Measurements from ENCODE around the gene RTL1.

The RTL1 gene

GRCh38 chr14:100904307-100905087, 975 bp upstream of the RTL1 start:
- ChIA-PET CTCF (interaction anchor here (1.0 kb wide), 1 partner anchor 15 kb away, joined by 3 read pairs; no protein-coding TSS in a partner anchor), POLR2A (no interaction called here)
- no peak overlapping the region for H3K4me3 ChIP-seq (ENCODE audit: low read depth, low read length)
- no peak for DNase-seq (ENCODE audit: low read depth, low spot score)
- TF ChIP-seq CTCF (IDR thresholded peaks at IDR 0.05; ENCODE audit: insufficient read depth, low read length, missing control alignments): peak; percentile 32

- no peak overlapping the region for H3K4me3 ChIP-seq (ENCODE audit: low read depth, low read length)
- DNase-seq (ENCODE audit: low read depth, low spot score): no peak
- ChIA-PET CTCF (no interaction called here), POLR2A (no interaction called here)
- TF ChIP-seq CTCF (IDR thresholded peaks at IDR 0.05; ENCODE audit: insufficient read depth, low read length, missing control alignments): no peak
Measured at GRCh38 chr14:100903134-100903468, 421 bp downstream of the RTL1 start.

- ChIA-PET POLR2A (no interaction called here), CTCF (no interaction called here)
- no peak for TF ChIP-seq CTCF (IDR thresholded peaks at IDR 0.05; ENCODE audit: insufficient read depth, low read length, missing control alignments)
- no peak for DNase-seq (ENCODE audit: low read depth, low spot score)
- no peak overlapping the region for H3K4me3 ChIP-seq (ENCODE audit: low read depth, low read length)
Measured at GRCh38 chr14:100902295-100903133, 1.0 kb downstream of the RTL1 start.

- TF ChIP-seq CTCF (IDR thresholded peaks at IDR 0.05; ENCODE audit: insufficient read depth, low read length, missing control alignments): no peak
- no peak for DNase-seq (ENCODE audit: low read depth, low spot score)
- CTCF ChIA-PET: interaction anchor here (0.8 kb wide), 1 partner anchor 10 kb away, joined by 3 read pairs; no protein-coding TSS in a partner anchor
- POLR2A ChIA-PET: no interaction called here
- H3K4me3 ChIP-seq (ENCODE audit: low read depth, low read length): no peak overlapping the region
Measured at GRCh38 chr14:100901391-100902183, 1.9 kb downstream of the RTL1 start.

- TF ChIP-seq CTCF (IDR thresholded peaks at IDR 0.05; ENCODE audit: insufficient read depth, low read length, missing control alignments): peak; percentile 41
- no peak for DNase-seq (ENCODE audit: low read depth, low spot score)
- no peak overlapping the region for H3K4me3 ChIP-seq (ENCODE audit: low read depth, low read length)
- ChIA-PET CTCF (no interaction called here), POLR2A (no interaction called here)
Measured at GRCh38 chr14:100900837-100901390, 2.6 kb downstream of the RTL1 start.
